Activated T-helper 17 cell treated with anti-CD3 and anti-CD28 coated beads, Interleukin-2, amount 50 U/mL, for 72 hours (primary cell): ENCODE results near the gene SNRNP27. TPM values are rescaled to one million over a fixed set of nuclear protein-coding genes. Genes with fewer than 3 reads are reported as not detected.
A peak's percentile ranks its signal among the peaks of the same experiment; 100 is the strongest.

Experiments used
- ATAC-seq: fragments of 150-1000 bp; cut with Tn5 transposase; replicated peaks from 2 replicates; pipeline ENCODE4 v1.10.0; 2021; ENCODE audit warnings: mild to moderate bottlenecking, moderate library complexity
- H3K27ac Mint-ChIP-seq: one replicate; pipeline ENCODE4 v1.8.0; 2022; ENCODE audit warnings: mixed read lengths
- H3K27me3 Mint-ChIP-seq: one replicate; pipeline ENCODE4 v1.8.0; 2022; ENCODE audit warnings: mixed read lengths
- H3K36me3 Mint-ChIP-seq: one replicate; pipeline ENCODE4 v1.8.0; 2022; ENCODE audit warnings: low read depth, mild to moderate bottlenecking, mixed read lengths
- H3K4me1 Mint-ChIP-seq: one replicate; pipeline ENCODE4 v1.8.0; 2022; ENCODE audit warnings: mixed read lengths
- H3K4me3 Mint-ChIP-seq: one replicate; pipeline ENCODE4 v1.8.0; 2022; ENCODE audit warnings: mild to moderate bottlenecking, mixed read lengths
- H3K9me3 Mint-ChIP-seq: one replicate; pipeline ENCODE4 v1.8.0; 2022; ENCODE audit warnings: mixed read lengths
- total RNA-seq, 2 donors: library from RNA; stranded (reverse); gene quantifications; one replicate each; pipeline ENCODE4 v1.2.3, GENCODE V29; 2022

SNRNP27 gene
- total RNA-seq, 2 donors from 2014 or later, result 54.9 to 60.1 TPM

- Mint-ChIP-seq H3K4me3 (peak overlapping the region; percentile 35), H3K27me3 (no peaks in the 10 kb centered on the region), H3K9me3 (no peaks in the 10 kb centered on the region), H3K36me3 (peaks cover 84% of the 10 kb centered on the region), H3K27ac (peak overlapping the region; percentile 70), H3K4me1 (peaks cover 29% of the 10 kb centered on the region)
- no peak for ATAC-seq
Observed at GRCh38 chr2:69933254-69933828, 39.6 kb downstream of the SNRNP27 start.

- ATAC-seq, result peak; percentile 89
- peaks cover 29% of the 10 kb centered on the region for H3K4me1 Mint-ChIP-seq
- H3K27me3 Mint-ChIP-seq, result no peaks in the 10 kb centered on the region
- peak overlapping the region; percentile 70 for H3K27ac Mint-ChIP-seq
- no peaks in the 10 kb centered on the region for H3K9me3 Mint-ChIP-seq
- H3K36me3 Mint-ChIP-seq, result peaks cover 84% of the 10 kb centered on the region
- H3K4me3 Mint-ChIP-seq, result peak overlapping the region; percentile 35
Observed at GRCh38 chr2:69933839-69934613, 40.3 kb downstream of the SNRNP27 start.

- Mint-ChIP-seq H3K27me3 (no peaks in the 10 kb centered on the region), H3K27ac (peak overlapping the region; percentile 70), H3K9me3 (no peaks in the 10 kb centered on the region), H3K4me3 (peak overlapping the region; percentile 35), H3K36me3 (peaks cover 88% of the 10 kb centered on the region), H3K4me1 (peaks cover 29% of the 10 kb centered on the region)
- no peak for ATAC-seq
Observed at GRCh38 chr2:69934614-69934908, 40.8 kb downstream of the SNRNP27 start.

- peaks cover 88% of the 10 kb centered on the region for H3K36me3 Mint-ChIP-seq
- no peak for ATAC-seq
- H3K9me3 Mint-ChIP-seq, result no peaks in the 10 kb centered on the region
- no peak overlapping the region for H3K4me3 Mint-ChIP-seq
- peaks cover 29% of the 10 kb centered on the region for H3K4me1 Mint-ChIP-seq
- peak overlapping the region; percentile 91 for H3K27ac Mint-ChIP-seq
- H3K27me3 Mint-ChIP-seq, result no peaks in the 10 kb centered on the region
Observed at GRCh38 chr2:69935011-69935410, 41.3 kb downstream of the SNRNP27 start.

- no peak for ATAC-seq
- H3K4me1 Mint-ChIP-seq, result peaks cover 24% of the 10 kb centered on the region
- H3K27ac Mint-ChIP-seq, result peak overlapping the region; percentile 91
- H3K9me3 Mint-ChIP-seq, result no peaks in the 10 kb centered on the region
- H3K27me3 Mint-ChIP-seq, result no peaks in the 10 kb centered on the region
- H3K4me3 Mint-ChIP-seq, result no peak overlapping the region
- peaks cover 90% of the 10 kb centered on the region for H3K36me3 Mint-ChIP-seq
Observed at GRCh38 chr2:69936906-69937305, 43.1 kb downstream of the SNRNP27 start.

GRCh38 chr2:69937968-69938367 is 44.2 kb downstream of the SNRNP27 start:
- Mint-ChIP-seq H3K36me3 (peaks cover 93% of the 10 kb centered on the region), H3K9me3 (no peaks in the 10 kb centered on the region), H3K27ac (no peak overlapping the region), H3K4me1 (peaks cover 20% of the 10 kb centered on the region), H3K27me3 (no peaks in the 10 kb centered on the region), H3K4me3 (no peak overlapping the region)
- no peak for ATAC-seq

- ATAC-seq, result no peak
- H3K27ac Mint-ChIP-seq, result no peak overlapping the region
- H3K9me3 Mint-ChIP-seq, result no peaks in the 10 kb centered on the region
- H3K4me1 Mint-ChIP-seq, result peaks cover 15% of the 10 kb centered on the region
- H3K27me3 Mint-ChIP-seq, result no peaks in the 10 kb centered on the region
- H3K4me3 Mint-ChIP-seq, result no peak overlapping the region
- peaks cover 83% of the 10 kb centered on the region for H3K36me3 Mint-ChIP-seq
Observed at GRCh38 chr2:69939722-69940121, 46.0 kb downstream of the SNRNP27 start.

GRCh38 chr2:69940691-69941090 is 46.9 kb downstream of the SNRNP27 start:
- H3K36me3 Mint-ChIP-seq, result peaks cover 75% of the 10 kb centered on the region

GRCh38 chr2:69943000-69943842 is 49.5 kb downstream of the SNRNP27 start:
- ATAC-seq, result peak; percentile 50
- Mint-ChIP-seq H3K4me3 (no peak overlapping the region), H3K27me3 (no peaks in the 10 kb centered on the region), H3K9me3 (no peaks in the 10 kb centered on the region), H3K27ac (peak overlapping the region; percentile 93), H3K4me1 (peaks cover 35% of the 10 kb centered on the region), H3K36me3 (peaks cover 50% of the 10 kb centered on the region)

More at GRCh38 chr2:69940691-69941090, 46.9 kb downstream of the SNRNP27 start:
- no peak overlapping the region for H3K27ac Mint-ChIP-seq
- peaks cover 21% of the 10 kb centered on the region for H3K4me1 Mint-ChIP-seq
- no peak overlapping the region for H3K4me3 Mint-ChIP-seq
- no peak for ATAC-seq
- H3K9me3 Mint-ChIP-seq, result no peaks in the 10 kb centered on the region
- H3K27me3 Mint-ChIP-seq, result no peaks in the 10 kb centered on the region

GRCh38 chr2:69943843-69944525 is 50.2 kb downstream of the SNRNP27 start:
- Mint-ChIP-seq H3K9me3 (no peaks in the 10 kb centered on the region), H3K36me3 (peaks cover 42% of the 10 kb centered on the region), H3K4me1 (peaks cover 35% of the 10 kb centered on the region), H3K27ac (peak overlapping the region; percentile 93), H3K27me3 (no peaks in the 10 kb centered on the region), H3K4me3 (no peak overlapping the region)
- ATAC-seq, result no peak

- ATAC-seq, result no peak
- Mint-ChIP-seq H3K9me3 (no peaks in the 10 kb centered on the region), H3K36me3 (peaks cover 35% of the 10 kb centered on the region), H3K27me3 (no peaks in the 10 kb centered on the region), H3K27ac (peak overlapping the region; percentile 93), H3K4me1 (peaks cover 35% of the 10 kb centered on the region), H3K4me3 (no peak overlapping the region)
Observed at GRCh38 chr2:69944756-69945155, 51.0 kb downstream of the SNRNP27 start.

GRCh38 chr2:69945441-69945840 is 51.7 kb downstream of the SNRNP27 start:
- no peaks in the 10 kb centered on the region for H3K27me3 Mint-ChIP-seq
- no peak for ATAC-seq
- no peaks in the 10 kb centered on the region for H3K9me3 Mint-ChIP-seq

GRCh38 chr2:69945941-69946340 is 52.2 kb downstream of the SNRNP27 start:
- Mint-ChIP-seq H3K4me1 (peaks cover 35% of the 10 kb centered on the region), H3K4me3 (peak overlapping the region; percentile 67), H3K27ac (peak overlapping the region; percentile 93), H3K9me3 (no peaks in the 10 kb centered on the region), H3K27me3 (no peaks in the 10 kb centered on the region), H3K36me3 (peaks cover 23% of the 10 kb centered on the region)
- no peak for ATAC-seq

More at GRCh38 chr2:69945441-69945840, 51.7 kb downstream of the SNRNP27 start:
- peak overlapping the region; percentile 93 for H3K27ac Mint-ChIP-seq
- peaks cover 35% of the 10 kb centered on the region for H3K4me1 Mint-ChIP-seq
- peak overlapping the region; percentile 67 for H3K4me3 Mint-ChIP-seq
- peaks cover 28% of the 10 kb centered on the region for H3K36me3 Mint-ChIP-seq
